Uterus (tissue), 4 donors: ENCODE results near the gene AGFG1. TPM values are rescaled to one million over a fixed set of nuclear protein-coding genes. Genes with fewer than 3 reads are reported as not detected.

Experiments
- DNase-seq, 2 donors: peaks; one replicate each; pipeline ENCODE4 v3.0.0-alpha.2; 2019 to 2020
- H3K27ac ChIP-seq, 2 donors: fragments of 200-600 bp; sonication (generic); 1 replicate in 1 of 2; 2 replicates in 1 of 2; pipeline ENCODE4 v1.5.1; 2016 to 2018
- H3K27me3 ChIP-seq, 2 donors: fragments of 200-600 bp; sonication (generic); one replicate each; pipeline ENCODE4 v1.5.1; 2018 to 2019; ENCODE audit warnings: control low read depth in 1 of 2
- H3K36me3 ChIP-seq, 2 donors: fragments of 200-600 bp; sonication (generic); one replicate each; pipeline ENCODE4 v1.5.1; 2019; ENCODE audit warnings: control low read depth in 1 of 2
- H3K4me1 ChIP-seq, 2 donors: fragments of 200-600 bp; sonication (generic); one replicate each; pipeline ENCODE4 v1.5.1; 2018 to 2019; ENCODE audit warnings: control low read depth in 1 of 2
- H3K4me3 ChIP-seq, 2 donors: fragments of 200-600 bp; sonication (generic); 1 replicate in 1 of 2; 2 replicates in 1 of 2; pipeline ENCODE4 v1.5.1; 2018 to 2019; ENCODE audit warnings: mild to moderate bottlenecking in 1 of 2
- H3K9me3 ChIP-seq, 2 donors: fragments of 200-600 bp; sonication (generic); one replicate each; pipeline ENCODE4 v1.5.1; 2019; ENCODE audit warnings: control low read depth in 1 of 2
- POLR2A ChIP-seq, 2 donors: fragments of 450-650 bp; IDR thresholded peaks; one replicate each; pipeline ENCODE4 v1.6.1; 2016; ENCODE audit warnings: antibody characterized with exemption in 2 of 2, mild to moderate bottlenecking in 1 of 2, moderate library complexity in 1 of 2
- intact Hi-C: fragments of 100-400 bp; cut with DNase I; formaldehyde crosslinking; loops from one replicate; pipeline ENCODE4 v1.15.1; 2023; ENCODE audit warnings: low total_unique reads
- total RNA-seq, 4 donors: library from RNA; depleted of rRNA in 3 of 4; stranded (reverse); fragments of >200 nt in 3 of 4; gene quantifications; one replicate each; pipeline versions ENCODE4 v1.1.0 to v1.2.4, GENCODE V29; 2014 to 2023
- TF ChIP-seq, protein P1 (sequence below), 4 experiments: fragments of 200-600 bp in 2 of 4; fragments of 450-650 bp in 2 of 4; sonication (generic) in 2 of 4; IDR thresholded peaks; one replicate each; pipeline ENCODE4 v1.5.1; 2016 to 2019; ENCODE audit warnings: antibody characterized with exemption in 4 of 4, mild to moderate bottlenecking in 2 of 4, moderate library complexity in 1 of 4
- donor health status: DM: yes; HTN: yes; CAD: no.

The AGFG1 gene
- total RNA-seq, 4 donors from 2014 or later: 17.6 to 60.4 (median 29.9) TPM

DNA sequence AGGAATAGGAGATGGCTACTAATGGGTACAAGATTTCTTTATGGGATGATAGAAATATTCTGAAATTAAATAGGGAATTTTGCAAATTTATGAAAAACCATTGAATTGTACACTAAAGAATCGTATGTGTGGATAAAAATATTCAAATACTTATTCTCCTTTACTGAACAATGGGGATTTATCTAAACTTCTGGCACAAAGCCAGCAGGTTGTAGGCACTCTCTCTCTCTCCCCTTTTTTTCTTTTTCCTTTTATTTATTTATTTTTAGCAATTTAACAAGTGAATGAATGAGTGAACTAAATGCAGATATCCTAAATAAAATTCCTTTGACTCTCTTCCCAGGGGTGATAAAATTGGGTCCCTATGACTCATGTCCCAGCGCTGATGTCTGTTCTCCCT is 104.9 kb downstream of the AGFG1 start:
- TF ChIP-seq POLR2A (IDR thresholded peaks at IDR 0.05): no peak
- TF ChIP-seq, protein P1, sequence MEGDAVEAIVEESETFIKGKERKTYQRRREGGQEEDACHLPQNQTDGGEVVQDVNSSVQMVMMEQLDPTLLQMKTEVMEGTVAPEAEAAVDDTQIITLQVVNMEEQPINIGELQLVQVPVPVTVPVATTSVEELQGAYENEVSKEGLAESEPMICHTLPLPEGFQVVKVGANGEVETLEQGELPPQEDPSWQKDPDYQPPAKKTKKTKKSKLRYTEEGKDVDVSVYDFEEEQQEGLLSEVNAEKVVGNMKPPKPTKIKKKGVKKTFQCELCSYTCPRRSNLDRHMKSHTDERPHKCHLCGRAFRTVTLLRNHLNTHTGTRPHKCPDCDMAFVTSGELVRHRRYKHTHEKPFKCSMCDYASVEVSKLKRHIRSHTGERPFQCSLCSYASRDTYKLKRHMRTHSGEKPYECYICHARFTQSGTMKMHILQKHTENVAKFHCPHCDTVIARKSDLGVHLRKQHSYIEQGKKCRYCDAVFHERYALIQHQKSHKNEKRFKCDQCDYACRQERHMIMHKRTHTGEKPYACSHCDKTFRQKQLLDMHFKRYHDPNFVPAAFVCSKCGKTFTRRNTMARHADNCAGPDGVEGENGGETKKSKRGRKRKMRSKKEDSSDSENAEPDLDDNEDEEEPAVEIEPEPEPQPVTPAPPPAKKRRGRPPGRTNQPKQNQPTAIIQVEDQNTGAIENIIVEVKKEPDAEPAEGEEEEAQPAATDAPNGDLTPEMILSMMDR (IDR thresholded peaks at IDR 0.05): no peak
- intact Hi-C loops: no loop called here
- no peak overlapping the region for H3K27ac ChIP-seq
- H3K4me1 ChIP-seq: no peaks in the 10 kb centered on the region
- no peak overlapping the region for H3K4me3 ChIP-seq
- DNase-seq: no peak
- H3K36me3 ChIP-seq: no peaks in the 10 kb centered on the region
- no peaks in the 10 kb centered on the region for H3K9me3 ChIP-seq
- H3K27me3 ChIP-seq: no peaks in the 10 kb centered on the region

DNA sequence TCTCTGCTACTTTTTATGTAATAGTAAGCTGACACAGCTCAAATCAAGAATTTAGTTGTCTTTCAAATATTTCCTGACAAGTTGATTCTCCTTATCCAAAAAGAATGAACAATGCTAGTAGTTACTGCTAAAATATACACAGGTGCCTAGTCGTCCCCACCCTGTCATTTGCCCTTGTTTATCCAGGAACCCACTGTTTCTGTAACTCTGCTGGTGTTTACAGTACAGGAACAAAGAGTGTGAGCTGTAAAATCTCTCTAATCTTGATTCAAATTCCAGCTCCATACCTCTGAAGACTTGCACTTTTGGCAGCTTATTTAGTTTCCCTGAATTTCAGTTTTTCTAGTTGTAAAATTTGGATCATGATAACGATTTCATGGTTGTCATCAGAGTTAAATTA is 105.6 kb downstream of the AGFG1 start:
- TF ChIP-seq, protein P1 (IDR thresholded peaks at IDR 0.05): no peak
- no peak for TF ChIP-seq POLR2A (IDR thresholded peaks at IDR 0.05)

DNA sequence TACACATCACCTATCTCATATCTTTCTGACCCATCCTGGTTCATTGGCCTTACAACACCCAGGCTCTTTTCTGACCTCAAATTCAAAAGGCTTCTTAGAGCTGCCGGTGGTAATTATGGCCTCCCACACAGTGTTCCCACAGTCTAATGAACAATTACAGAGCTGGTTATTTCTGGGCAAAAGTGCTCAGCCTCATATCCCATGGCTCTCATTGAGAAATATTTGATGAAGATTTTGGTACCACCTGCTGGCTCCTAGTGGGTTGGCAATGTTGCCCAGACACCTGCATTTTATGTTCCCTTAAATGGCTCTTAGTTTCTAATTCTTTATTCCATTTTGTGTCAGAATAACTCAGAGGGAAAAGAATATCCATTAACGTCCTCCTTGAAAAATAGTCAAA is 106.7 kb downstream of the AGFG1 start:
- DNase-seq: no peak
- intact Hi-C loops: no loop called here
- H3K27ac ChIP-seq: no peak overlapping the region

More for the DNA sequence above, 105.6 kb downstream of the AGFG1 start:
- no peak for DNase-seq
- Histone ChIP-seq H3K4me3 (no peak overlapping the region), H3K4me1 (no peaks in the 10 kb centered on the region), H3K27ac (no peak overlapping the region), H3K9me3 (peaks cover 0 to 3% of the 10 kb centered on the region in 2 donors), H3K36me3 (no peaks in the 10 kb centered on the region), H3K27me3 (no peaks in the 10 kb centered on the region)
- intact Hi-C loops: no loop called here

DNA sequence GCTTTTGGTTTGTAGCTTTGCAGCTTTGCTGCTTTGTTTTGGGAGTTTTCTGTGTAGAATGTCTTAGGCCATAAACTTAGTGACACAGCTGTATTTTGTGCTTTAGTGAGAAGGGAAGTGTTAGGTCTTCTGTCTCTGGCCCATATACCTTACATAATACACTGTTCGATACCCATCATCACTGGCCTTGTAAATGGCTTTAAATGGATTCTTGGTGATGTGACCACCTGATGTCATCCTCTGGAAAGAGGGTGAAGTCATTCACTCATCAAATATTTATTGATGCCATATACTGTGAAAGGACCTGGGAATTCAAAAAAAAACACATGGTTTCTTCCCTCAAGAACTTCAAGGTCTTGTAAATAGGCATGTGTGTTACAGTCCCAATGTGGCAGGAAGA is 107.8 kb downstream of the AGFG1 start:
- no peaks in the 10 kb centered on the region for H3K27me3 ChIP-seq
- no peak for DNase-seq
- peaks cover 0 to 5% of the 10 kb centered on the region in 2 donors for H3K9me3 ChIP-seq
- H3K27ac ChIP-seq: no peak overlapping the region
- H3K36me3 ChIP-seq: no peaks in the 10 kb centered on the region
- no peaks in the 10 kb centered on the region for H3K4me1 ChIP-seq
- intact Hi-C loops: no loop called here
- TF ChIP-seq POLR2A (IDR thresholded peaks at IDR 0.05): no peak
- TF ChIP-seq, protein P1 (IDR thresholded peaks at IDR 0.05): no peak
- H3K4me3 ChIP-seq: no peak overlapping the region

More for the DNA sequence above, 106.7 kb downstream of the AGFG1 start:
- no peak overlapping the region for H3K4me3 ChIP-seq
- H3K4me1 ChIP-seq: no peaks in the 10 kb centered on the region
- TF ChIP-seq, protein P1 (IDR thresholded peaks at IDR 0.05): no peak
- no peak for TF ChIP-seq POLR2A (IDR thresholded peaks at IDR 0.05)
- no peaks in the 10 kb centered on the region for H3K36me3 ChIP-seq
- peaks cover 0 to 5% of the 10 kb centered on the region in 2 donors for H3K9me3 ChIP-seq
- no peaks in the 10 kb centered on the region for H3K27me3 ChIP-seq

DNA sequence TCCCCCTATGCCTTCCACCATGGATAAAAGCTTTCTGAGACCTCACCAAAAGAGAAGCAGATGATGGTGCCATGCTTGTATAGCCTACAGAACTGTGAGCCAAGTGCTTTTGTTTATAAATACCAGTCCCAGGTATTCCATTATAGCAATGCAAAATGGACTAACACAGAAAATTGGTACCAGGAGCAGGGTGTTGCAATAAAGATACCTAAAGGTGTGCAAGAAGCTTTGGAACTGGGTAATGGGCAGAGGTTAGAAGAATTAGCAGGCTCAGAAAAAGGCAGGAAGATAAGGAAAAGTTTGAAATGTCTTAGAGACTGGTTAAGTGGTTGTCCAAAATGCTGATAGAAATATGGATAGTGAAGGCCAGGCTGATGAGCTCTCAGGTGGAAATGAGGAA is 110.4 kb downstream of the AGFG1 start:
- H3K36me3 ChIP-seq: no peaks in the 10 kb centered on the region
- no peak overlapping the region for H3K4me3 ChIP-seq
- H3K27ac ChIP-seq: no peak overlapping the region
- intact Hi-C loops: no loop called here
- no peaks in the 10 kb centered on the region for H3K27me3 ChIP-seq
- no peak for DNase-seq
- no peak for TF ChIP-seq POLR2A (IDR thresholded peaks at IDR 0.05)
- TF ChIP-seq, protein P1 (IDR thresholded peaks at IDR 0.05): no peak
- no peaks in the 10 kb centered on the region for H3K4me1 ChIP-seq
- H3K9me3 ChIP-seq: peaks cover 0 to 5% of the 10 kb centered on the region in 2 donors
